GM19397 (cell line): Measurements from ENCODE around the gene ZNF618.

ENCODE experiments used
- ATAC-seq: cut with Tn5 transposase; IDR thresholded peaks from one replicate; pipeline ENCODE4 v1.9.1; 2021; ENCODE audit warnings: mild to moderate bottlenecking, moderate library complexity; ENCODE audit not compliant: unreplicated experiment

ZNF618 gene

DNA sequence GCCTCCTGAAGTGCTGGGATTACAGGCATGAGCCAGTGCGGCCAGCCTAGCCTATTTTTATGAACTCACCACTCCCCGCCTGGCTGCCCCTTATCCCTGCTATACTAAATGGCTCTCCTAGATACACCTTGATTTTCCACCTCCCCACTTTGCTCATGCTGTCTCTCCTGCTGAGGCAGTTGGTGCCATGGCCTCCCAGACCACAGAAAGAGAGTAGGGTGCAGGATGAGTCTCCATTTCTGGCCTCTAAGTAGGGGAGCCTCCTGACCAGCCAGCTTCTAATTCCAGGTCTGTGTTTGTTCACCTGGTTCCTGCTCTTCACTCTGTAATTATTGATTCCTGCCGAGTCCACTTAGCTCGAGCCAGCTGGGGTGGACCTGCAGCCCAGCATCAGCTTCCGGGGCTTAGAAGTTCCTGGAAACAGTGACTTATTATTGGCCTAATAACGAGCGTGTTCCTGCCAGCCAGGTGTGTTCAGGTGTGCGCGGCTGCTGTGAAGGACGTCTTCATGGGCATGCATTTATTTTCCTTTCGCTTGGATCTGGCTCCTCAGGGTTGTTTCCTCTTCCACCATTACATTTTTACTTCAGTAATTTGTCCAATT, 34.0 kb downstream of the ZNF618 start:
- no peak for ATAC-seq

DNA sequence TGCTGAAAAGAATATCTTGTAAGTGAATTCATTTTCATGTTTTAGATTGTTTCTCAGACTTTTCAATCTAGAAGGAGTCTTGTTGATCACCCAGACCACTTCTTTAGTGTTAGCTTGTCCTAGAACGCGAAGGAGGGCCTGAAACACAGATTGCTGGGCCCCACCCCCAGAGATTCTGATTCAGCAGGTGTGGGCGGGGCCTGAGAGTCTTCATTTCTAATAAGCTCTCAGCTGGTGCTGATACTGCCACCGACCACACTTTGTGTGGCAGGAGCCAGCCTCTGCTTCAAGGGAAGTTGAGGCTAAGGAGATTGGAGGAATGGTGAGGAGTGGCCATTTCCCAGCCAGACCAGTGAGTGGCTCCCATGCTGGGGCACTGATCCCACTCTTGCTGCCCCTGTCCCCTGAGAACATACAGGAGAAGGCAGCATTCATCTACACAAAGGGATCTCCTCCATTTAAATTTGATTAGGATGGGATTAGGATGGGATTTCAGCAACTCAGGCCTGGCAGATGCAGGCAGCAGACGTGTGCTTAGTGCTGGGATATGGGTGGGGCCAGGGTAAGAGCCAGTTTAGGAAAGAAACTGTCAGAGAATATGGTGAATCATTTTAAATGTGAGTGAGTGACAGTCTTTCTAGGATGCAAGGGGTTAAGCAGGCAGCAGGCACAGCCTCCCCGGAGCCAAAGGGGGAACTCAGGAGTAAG, 35.9 kb downstream of the ZNF618 start:
- no peak for ATAC-seq

DNA sequence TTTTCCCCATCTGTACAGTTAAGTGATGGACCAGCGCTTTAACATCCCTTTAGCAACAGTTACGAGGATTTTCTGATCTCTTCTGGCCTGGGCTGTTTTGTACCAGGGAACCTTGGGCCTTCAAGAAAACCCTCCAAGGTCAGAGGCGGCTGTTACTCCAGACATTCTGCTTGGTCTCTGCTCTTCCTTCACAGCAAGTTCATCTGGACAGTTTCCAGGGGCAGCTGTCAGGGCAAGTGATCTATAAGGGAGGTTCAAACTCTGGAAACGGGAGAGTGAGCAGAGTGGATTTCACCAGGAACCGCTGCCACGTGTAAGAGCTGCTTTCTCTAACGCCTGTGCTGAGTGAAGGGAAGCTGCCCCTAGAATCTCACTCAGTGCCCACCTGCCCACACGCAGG, 36.7 kb downstream of the ZNF618 start:
- no peak for ATAC-seq

DNA sequence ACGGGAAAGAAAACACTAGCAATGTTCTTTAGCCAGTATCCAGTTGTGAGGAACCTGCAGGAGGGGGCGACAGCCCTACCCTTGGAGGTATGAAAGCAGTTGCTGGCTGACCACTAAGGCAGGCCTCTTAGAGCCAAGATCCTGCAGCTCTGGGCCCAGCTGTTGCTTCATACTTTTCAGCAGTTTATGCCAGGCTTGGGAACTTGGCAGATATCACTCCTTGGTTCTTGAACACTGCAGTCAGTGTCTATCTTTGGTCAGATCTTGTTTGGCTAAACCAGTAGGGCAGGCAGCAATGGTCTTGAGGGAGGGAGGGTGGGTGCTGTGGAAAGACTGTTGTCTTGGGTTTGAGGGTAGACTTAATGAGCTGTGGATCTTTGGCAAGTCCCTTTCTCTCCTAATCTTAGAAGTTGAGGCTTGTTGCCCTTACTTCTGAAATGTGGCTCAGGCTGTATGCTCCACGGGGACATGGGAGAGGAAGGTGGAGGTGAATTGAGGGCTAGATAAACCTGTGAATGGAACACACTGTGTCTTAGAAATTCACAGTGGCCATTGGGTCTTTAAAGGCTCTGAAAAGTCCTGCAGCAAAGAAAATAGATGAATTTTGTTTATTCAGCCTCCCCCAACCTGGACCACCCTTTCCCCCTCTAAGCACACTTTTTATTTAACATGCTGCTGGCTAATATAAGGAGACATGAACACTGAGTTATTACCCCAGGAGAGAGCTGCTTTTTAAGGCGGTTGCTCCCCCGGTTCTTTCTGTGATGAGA, 37.5 kb downstream of the ZNF618 start:
- ATAC-seq: no peak

DNA sequence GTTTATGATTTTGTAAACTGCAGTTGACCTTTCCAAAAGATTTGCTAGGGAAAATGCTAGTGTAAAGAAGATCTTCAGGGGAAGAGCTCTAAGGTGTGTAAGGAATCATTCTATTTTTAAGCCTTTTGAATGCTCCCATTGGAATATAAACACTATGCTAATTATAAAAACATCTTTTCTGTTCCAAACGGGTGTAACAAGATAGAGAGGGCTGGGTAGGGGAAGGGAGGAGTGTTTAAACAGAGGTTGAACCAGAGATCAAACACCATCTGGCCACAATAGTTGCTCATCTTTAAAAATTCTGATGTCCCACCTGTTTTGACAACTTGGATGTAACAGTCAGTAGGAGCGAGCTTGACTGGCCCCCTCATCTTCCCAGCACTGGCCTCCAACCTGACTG, 38.4 kb downstream of the ZNF618 start:
- ATAC-seq: no peak

DNA sequence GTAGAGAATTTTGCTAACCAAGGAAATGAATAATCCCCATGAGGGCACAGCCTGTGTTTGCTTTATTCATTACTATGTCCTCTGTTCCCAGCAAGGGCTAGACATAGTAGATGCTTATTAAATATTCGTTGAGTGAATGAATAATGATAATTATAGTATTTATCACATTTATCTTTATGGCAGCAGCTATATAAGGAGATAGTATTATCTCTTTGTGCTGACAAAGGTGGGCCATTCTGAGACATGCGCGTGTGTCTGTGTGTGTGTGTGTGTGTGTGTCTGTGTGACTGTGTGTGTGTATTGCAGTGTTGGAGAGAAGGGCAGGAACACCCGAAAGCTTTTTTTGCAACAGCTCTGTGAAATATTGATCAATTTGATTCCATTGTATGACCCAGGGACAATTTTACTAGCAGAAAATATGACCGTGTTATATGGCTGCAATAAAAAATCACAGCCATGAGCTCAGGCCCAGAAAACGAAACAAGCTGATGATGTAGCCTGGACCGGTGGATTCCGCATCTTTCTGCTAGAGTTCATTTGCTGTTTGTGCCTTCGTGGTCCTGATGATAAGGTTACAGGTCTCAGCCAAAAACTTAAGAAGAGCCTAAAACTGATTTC, 39.8 kb downstream of the ZNF618 start:
- ATAC-seq: no peak

DNA sequence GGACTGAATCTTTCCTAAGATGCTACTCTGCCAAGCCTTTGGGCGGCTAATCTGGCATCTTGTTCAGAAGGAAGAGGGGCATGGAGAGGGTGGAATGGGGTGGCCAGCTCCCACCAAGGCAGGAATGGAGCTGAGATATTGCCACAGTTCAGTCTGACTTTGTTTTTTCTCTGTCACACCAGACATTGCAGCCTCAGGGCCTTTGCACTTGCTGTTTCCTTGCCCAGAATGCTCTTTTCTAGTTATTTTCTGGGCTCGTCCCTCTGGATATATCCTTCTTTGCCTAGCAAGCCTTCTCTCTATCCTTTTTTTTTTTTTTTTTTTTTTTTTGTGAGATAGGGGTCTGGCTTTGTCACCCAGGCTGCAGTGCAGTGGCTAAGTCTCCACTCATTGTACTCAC, 40.8 kb downstream of the ZNF618 start:
- no peak for ATAC-seq

DNA sequence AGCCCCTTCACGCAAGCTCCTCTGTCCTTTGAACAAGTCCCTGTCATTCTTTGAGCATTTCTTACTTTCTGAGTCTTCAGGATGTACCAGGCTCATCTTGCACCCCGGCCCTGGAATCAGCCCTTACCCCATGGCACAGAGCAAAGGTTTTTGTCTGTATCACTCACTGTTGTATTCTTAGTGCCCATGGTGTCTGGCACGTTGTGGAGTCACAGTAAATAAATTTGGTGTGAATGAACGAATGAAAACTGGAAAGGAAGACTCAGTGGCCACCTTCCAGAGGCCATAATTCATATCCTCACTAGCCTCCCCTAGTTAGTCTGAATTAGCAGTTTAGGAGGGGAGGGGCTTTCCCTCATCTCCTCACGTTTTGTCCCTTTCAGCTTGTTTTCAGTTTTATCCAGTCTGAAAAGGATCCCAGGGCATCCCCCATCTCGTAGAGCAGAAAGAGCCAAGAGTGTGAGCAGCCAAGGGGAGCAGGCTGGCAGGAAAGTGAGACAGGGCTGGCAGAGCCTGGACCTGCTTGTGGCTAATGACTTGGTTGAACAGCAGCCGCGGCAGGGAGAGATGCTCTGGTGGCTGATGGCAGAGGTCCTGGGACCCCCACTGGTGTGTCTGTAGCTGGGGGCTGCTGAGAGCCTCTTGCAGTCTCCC, 42.7 kb downstream of the ZNF618 start:
- no peak for ATAC-seq

DNA sequence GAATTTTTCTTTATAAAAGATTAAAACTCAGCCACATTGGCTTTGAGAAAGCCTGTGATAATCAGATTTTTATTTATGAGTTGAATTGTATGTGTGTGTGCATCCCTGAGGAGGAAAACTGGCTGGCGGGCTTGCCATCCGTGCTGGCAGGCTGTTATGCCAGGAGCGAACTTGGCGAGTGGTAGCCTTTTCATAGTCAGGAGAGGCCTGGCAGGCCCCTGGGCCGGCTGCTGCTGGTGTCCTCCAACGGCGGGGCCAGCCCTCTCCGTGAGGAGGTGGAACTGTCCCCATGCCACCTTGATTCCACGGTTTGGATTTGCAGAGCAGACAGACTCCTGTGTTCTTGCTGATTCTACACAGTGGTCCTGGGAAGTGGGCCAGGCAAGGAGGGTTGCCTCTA, 43.3 kb downstream of the ZNF618 start:
- ATAC-seq: no peak

DNA sequence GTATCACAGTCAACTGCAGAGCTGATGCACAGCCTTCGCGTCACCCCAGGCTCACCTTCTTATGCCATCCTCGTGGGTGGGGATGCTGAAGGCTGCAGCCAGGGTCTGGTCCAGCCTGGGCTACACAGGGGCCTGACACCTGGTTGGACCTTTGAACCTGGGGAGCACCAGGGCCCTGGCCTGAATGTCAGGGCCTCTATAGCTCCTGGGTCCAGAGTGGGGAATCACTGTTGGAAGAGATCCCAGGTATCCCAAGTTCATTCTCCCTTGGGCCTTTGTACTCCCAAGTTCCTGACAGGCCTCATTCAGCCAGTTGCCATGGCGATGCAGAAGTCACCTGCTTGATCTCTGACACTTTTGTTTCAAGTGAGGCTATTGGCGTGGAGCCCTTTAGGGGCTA, 43.8 kb downstream of the ZNF618 start:
- no peak for ATAC-seq

DNA sequence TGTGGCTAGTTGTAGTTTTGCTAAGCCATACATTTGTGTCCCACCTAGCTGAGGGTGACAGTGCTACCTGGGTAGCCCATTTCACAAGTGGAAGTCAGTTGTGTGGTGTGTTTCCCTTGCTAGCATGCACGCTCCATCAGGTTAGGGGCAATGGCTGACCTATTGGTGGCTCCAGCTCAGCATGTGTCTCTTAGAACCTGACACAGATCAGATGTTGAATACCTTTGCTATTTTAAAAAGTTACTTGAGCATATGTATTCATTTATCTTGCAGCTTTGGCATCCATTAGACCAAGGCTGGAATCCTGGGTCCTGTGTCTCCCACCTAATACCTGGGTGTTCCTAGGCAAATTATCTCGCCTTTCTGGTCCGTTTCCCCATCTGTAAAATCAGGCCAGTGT, 44.8 kb downstream of the ZNF618 start:
- ATAC-seq: no peak

DNA sequence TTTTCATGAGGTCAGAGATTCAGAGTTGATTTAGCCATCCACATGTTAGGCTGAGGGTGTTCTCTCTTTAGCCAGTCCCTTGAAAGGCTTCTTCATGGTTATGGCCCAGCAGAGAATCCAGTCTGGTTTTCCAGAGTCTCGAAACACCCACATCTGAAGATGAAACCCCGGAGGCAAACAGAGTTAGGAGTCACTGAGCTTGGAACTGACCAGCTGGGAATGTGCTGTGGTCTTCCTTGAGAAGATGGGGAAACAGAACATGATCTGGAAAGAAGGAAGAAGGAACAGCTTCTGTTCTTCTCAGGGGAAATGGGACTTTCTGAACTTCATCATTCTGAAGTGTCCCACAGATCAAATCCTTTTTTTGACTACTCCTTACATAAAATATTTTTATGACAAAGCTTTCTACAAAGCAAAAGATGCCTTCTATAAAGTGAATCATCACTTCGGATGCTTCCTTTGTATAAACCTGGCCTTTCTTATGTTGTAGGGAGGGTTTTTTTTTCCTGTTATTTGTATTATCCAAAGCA, 45.4 kb downstream of the ZNF618 start:
- ATAC-seq: no peak

DNA sequence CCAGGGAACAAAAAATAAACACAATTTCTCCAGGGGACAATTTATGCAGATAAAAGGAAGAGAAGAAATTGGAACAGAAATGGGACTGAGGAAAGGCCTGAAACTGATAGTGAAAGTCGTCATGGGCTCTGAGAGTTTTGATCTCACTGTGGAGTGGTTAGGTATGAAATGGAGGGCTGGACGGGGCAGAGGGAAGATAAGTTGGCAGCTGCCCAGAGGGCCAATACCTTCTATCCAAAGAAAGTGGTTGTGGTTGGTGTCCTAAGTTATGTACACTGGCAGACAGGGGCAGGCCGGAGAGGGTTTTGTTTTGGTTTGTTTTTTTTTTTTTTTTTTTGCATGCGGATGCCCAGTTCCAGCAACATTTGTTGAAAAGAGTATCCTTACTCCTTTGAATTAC, 46.1 kb downstream of the ZNF618 start:
- ATAC-seq: no peak

DNA sequence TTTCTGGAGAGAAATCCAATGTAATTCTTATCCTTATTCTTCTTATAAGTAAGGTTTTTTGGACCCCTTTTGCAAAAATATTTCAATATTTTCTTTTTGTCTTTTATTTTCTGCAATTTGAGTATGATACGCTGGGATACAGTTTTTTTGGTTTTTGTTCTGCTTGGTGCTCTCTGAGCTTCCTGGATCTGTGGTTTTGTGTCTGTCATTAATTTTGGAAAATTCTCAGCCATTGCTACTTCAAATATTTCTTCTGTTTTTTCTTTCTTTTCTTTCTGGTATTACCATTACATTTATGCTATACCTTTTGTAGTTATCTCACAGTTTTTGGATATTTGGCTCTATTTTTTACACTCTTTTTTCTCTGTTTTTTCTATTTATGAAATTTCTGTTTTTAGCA, 50.1 kb downstream of the ZNF618 start:
- no peak for ATAC-seq

DNA sequence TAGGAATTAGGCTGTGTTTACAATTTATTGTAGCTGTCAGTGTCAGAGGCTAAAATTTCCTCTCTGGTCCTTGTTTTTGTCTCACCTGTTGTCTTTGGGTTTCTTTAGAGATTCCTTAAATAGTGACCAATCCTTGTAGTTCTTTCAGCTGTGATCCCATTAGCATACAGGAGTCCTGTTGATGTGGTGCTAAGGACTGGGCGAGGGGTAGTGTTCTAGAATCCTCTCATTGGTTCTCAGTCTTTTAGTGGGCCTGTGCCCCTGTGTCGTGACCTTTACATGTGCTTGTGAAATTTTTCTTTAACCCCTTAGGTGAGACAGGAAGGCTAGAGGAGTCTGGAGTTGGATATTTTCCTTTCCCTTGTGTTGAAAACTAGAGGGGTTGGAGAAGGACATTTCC, 51.2 kb downstream of the ZNF618 start:
- ATAC-seq: no peak

DNA sequence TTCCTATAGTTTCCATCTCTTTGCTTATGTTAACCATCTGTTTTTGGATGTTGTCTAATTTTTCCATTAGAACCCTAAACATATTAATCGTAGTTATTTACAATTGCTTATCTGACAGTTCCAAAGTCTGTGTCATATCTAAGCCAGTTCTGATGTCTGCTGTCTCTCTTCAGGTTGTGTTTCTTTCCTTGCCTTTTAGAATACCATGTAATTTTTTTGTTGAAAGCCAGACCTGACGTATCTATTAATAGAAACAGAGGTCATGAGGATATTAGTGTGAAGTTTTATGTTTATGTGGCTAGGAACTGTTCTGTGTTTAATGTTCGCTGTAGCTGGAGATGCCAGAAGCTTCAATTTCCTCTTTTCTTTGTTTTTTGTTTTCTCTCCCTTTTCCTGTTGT, 52.2 kb downstream of the ZNF618 start:
- ATAC-seq: no peak

DNA sequence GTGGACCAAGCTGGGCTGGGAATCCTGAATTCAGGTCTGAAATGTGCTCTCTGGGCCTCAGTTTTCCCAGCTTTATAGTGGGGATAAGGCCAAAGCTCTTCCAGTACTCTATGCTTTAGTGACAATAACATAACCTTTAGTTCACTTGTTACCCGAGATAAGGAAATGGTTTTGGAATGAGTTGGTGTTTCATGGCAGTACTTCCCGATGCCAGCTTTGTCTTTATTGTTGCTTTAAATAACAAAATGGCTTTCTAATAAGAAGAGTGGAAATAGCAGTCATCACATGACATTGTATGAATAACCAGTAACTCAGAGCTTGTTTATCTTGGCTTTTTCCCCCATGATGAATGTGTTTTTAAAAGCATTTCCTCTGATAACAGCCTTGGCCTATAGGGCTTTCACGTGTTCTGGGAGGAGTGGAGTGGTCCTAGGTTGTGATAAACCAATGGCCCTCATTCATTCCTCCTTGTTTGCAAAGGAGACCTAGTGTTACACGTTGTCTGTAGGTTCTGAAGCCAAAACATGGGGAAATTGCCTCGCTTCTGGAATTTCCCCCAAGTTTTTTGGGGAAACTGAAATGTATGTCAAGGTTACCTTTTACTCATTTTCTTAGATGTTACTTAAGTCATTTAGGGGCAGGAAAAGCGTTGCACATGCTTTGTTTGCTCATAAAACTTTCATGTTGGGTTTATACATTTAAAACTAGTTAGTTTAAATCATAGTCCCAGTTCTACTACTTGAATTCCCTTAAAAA, 53.7 kb downstream of the ZNF618 start:
- no peak for ATAC-seq

DNA sequence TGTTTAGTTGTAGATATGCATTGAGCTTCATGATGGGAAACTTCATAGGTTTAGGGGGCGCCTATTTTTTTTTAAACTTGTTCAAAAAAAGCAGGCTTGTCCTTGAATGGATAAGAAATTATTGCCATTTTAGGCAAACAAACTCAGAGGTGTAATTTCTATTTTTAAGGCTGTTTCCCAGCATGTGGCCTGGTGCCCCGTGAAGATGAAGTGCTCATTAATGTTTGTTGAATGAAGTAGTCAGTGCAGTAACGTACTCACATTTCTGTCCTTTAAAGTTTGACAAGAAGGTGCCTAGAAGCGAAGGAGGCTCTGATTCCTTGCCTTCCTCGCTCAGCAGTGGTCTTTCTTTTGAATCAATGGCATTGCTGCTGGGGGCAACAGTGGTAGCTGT, 54.3 kb downstream of the ZNF618 start:
- ATAC-seq: no peak

DNA sequence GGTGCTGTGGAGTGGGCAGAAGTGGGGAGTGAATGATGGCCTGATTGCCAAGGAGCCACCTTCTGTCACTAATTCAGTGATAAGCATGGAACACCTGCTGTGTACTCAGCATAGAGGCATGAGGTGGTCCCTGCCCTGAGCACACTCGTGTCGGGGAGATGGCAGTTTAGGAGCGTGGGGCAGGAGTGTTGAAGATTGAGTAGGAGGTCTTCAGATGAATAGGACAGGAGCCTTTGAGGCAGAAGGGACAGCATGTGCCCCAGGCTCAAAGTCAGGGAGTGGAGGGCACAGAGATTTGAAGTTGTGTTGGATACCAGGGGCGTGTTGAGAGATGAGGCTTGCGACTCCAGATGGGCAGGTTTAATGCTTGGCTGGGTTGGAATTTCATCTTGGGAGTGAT, 55.0 kb downstream of the ZNF618 start:
- no peak for ATAC-seq

DNA sequence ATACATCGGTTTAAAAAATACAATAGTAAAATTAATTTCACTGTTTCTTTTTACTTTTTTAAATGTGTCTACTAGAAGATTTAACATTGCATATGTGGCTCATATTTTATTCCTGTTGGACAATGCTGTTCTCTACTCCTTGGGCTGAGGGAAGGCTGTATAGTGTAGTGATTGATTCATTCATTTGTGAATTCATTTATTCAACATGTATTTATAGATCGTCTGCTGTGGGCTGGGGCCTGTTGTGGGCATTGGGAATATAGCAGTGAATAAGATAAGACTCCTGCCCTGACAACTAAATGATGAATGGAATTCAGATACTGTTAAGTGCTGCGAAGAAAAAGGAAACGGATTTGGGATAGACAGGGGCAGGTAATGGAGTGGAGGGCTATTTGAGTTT, 55.7 kb downstream of the ZNF618 start:
- no peak for ATAC-seq
